ENCODE results near the gene VSIG10L2.

VSIG10L2 gene

DNA sequence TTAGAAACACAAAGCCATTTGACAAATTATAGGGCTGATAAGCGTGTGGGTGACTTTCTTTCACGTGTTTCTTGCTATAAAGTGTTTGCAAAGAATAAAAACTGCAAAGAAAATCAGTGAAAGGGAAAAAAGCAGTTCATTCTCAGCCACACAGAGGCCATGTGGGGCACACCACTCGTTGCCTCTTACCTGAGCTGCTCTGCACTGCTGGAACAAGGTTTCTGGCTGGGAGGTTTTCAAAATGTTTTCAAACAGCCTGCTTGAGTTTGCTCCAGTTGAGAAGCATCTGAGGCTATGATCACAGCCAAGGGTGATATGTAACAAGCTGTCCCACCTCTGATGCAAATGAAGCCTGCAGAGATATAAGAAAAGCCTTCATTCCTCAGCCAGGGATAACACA, 14.7 kb upstream of the VSIG10L2 start:
- no peak for TF ChIP-seq ZFX (IDR thresholded peaks at IDR 0.05)
- TF ChIP-seq, protein P1, sequence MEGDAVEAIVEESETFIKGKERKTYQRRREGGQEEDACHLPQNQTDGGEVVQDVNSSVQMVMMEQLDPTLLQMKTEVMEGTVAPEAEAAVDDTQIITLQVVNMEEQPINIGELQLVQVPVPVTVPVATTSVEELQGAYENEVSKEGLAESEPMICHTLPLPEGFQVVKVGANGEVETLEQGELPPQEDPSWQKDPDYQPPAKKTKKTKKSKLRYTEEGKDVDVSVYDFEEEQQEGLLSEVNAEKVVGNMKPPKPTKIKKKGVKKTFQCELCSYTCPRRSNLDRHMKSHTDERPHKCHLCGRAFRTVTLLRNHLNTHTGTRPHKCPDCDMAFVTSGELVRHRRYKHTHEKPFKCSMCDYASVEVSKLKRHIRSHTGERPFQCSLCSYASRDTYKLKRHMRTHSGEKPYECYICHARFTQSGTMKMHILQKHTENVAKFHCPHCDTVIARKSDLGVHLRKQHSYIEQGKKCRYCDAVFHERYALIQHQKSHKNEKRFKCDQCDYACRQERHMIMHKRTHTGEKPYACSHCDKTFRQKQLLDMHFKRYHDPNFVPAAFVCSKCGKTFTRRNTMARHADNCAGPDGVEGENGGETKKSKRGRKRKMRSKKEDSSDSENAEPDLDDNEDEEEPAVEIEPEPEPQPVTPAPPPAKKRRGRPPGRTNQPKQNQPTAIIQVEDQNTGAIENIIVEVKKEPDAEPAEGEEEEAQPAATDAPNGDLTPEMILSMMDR (conservative IDR thresholded peaks at IDR 0.05), result no peak

DNA sequence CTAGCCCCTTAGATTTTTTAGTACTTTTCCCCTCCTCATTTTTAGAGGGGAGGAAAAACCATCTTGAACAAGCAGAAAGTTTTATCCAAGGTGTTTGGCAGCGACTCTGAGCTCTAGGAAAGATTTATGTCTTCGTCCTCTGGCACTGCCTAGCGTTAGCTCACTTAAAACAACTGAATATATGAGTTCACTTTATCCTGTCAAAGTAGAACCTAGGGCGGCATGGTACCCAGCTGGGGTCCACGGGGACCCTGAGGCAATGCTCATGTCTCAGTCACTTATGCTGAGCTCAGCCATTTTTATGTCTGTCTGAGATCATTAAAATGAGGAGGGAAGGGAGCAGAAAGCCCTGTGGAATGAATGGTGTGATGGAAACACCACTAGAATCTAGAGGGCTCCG, 14.2 kb upstream of the VSIG10L2 start:
- H3K27ac ChIP-seq, result no peak overlapping the region
- TF ChIP-seq, protein P1 (conservative IDR thresholded peaks at IDR 0.05), result no peak
- TF ChIP-seq ZFX (IDR thresholded peaks at IDR 0.05), result no peak

More for the DNA sequence above, 14.7 kb upstream of the VSIG10L2 start:
- H3K27ac ChIP-seq, result no peak overlapping the region

DNA sequence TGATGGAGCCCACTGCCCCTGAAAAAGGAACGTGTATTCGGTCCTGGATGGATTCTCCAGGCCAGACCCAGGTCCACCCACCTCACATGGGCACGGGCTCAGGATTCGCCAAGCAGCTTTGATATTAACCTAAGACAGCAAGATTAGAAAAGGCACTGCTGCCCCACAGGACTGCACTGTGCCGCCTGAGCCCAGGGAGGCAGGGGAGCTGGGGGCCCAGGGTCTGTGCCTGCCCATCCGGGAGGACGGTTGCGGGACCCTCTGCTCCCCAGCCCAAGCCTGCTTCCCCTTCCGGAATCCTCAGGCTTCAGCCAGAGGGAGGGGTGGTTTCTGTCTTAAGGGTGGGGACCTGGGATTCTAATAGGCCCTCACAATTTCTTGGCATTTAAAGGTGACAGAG, 13.5 kb upstream of the VSIG10L2 start:
- H3K27ac ChIP-seq, result no peak overlapping the region
- TF ChIP-seq ZFX (IDR thresholded peaks at IDR 0.05), result no peak
- TF ChIP-seq, protein P1 (conservative IDR thresholded peaks at IDR 0.05), result no peak

DNA sequence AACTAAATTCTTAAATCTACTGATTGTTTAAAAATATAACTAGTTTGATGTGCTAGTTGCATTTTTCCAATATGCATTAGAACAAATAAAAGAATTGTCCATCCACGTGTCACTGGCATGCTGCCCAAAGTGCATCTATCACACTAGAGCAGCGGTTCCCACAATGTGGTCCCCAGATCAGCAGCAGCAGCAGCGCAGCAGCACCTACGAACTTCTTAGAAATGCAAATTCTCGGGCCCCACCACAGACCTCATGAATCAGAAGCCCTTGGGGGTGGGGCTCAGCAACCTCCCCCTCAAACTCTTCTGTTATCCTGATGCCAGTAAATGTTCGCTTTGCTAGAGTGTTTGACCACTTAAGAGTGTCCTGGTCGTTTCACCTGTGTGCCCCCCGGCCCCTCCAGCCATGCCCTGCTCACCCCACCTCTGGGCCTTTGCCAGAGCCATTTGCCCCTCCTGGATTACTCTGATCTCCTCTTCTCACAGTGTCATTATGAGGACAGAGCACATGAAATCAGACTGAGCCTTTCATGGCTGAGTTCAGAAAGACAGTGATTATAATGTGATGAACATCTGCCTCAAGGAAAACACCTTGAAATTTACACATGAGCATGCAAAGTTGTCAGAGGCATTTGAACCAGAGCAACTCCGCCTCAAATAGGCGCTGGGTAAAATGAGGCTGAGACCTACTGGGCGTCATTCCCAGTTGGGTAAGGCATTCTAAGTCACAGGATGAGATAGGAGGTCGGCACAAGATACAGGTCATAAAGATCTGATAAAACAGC, 12.6 kb upstream of the VSIG10L2 start:
- H3K27ac ChIP-seq, result no peak overlapping the region
- TF ChIP-seq ZFX (IDR thresholded peaks at IDR 0.05), result no peak
- TF ChIP-seq, protein P1 (conservative IDR thresholded peaks at IDR 0.05), result no peak

DNA sequence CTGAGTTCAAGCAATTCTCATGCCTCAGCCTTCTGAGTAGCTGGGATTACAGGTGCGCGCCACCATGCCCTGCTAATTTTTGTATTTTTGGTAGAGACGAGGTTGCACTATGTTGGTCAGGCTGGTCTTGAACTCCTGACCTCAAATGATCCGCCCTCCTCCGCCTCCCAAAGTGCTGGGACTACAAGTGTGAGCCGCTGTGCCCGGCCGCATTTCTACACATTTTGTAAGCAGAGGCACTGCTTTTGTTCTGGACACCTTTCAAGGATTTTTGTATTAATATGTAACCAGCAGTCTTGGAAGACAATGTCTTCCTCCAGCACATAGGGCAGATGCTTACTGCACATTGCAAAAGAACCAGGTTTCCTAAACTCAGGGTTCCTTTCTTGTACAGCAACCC, 11.4 kb upstream of the VSIG10L2 start:
- no peak overlapping the region for H3K27ac ChIP-seq
- no peak for TF ChIP-seq ZFX (IDR thresholded peaks at IDR 0.05)
- TF ChIP-seq, protein P1 (conservative IDR thresholded peaks at IDR 0.05), result no peak

DNA sequence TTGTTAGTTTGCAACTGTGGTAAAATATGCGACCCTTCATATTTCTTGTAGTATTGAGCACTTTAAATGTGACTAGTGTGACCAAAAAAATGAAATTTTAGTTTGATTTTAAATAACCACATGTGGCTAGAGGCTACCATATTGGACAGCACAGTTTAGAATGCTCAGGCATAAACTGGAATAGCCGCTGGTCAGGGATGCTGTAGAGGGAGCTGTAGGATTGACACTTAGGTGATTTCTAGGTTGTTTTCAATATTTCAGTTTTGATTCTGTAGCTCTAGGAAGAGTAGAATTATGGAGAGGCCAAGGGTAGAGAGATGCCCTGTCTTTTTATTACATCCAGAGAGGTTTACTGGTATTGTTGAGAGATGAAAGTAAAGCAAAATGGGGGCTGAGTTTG, 10.8 kb upstream of the VSIG10L2 start:
- TF ChIP-seq, protein P1 (conservative IDR thresholded peaks at IDR 0.05), result 0 out of 2 replicates have a peak, but pooled peaks have one; percentile 10
- no peak for TF ChIP-seq ZFX (IDR thresholded peaks at IDR 0.05)

DNA sequence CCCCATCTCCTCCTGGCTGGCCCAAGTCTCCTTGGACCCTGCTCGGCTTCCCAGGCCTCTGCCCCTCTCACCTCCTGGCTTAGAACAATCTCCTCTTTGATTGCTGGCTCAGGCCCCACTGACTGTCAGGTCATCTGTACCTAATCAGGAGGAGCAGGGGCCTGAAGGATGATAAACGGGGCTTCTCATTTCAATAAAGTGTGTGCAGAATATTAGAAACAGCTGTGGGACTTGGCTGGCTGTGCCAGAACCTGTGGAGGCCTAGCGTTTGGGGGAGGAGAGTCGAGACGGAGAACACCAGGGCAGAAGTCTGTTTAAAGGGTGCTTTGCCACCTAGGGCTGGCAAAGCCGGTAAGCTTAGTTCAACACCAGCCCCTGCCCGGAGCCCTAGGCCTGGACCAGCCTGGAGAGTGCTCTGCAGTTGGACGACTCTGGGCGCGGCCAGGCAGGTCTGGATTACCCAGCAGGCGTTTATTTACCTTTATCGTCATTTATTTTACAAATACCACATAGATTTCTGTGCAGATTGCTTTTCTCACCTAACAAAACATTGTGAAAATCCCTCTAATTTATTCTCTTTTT, 10.1 kb upstream of the VSIG10L2 start:
- H3K27ac ChIP-seq, result no peak overlapping the region
- TF ChIP-seq ZFX (IDR thresholded peaks at IDR 0.05), result no peak
- TF ChIP-seq, protein P1 (conservative IDR thresholded peaks at IDR 0.05), result no peak

More for the DNA sequence above, 10.8 kb upstream of the VSIG10L2 start:
- H3K27ac ChIP-seq, result no peak overlapping the region
